ENCODE results near the gene ZBTB40. TPM values are rescaled to one million over a fixed set of nuclear protein-coding genes. Genes with fewer than 3 reads are reported as not detected.

ZBTB40 gene
- total and polyA plus RNA-seq, 10 of the 15 experiments (the other 5 are each of a cell fraction or from before 2014, with no cell fraction given): 1.9 to 14.4 (median 9.0) TPM

GRCh38 chr1:22567994-22568393 is 116.3 kb downstream of the ZBTB40 start:
- FAIRE-seq (no peak), DNase-seq (ENCODE audit: low read depth, low spot score) (no peak), ATAC-seq (no peak)
- Histone ChIP-seq H3K79me2 (ENCODE audit: control insufficient read depth, insufficient read depth, low read length) (no peaks in the 10 kb centered on the region), H3K9ac (ENCODE audit: control insufficient read depth, insufficient read depth, low read length) (no peak overlapping the region), H3K4me3 (no peak overlapping the region), H3K36me3 (ENCODE audit: control insufficient read depth in 2 of 2, insufficient read depth in 2 of 2, low read length in 1 of 2) (no peaks in the 10 kb centered on the region), H3K4me1 (ENCODE audit: control insufficient read depth, insufficient read depth, low read length) (no peaks in the 10 kb centered on the region), H2AFZ (ENCODE audit: control insufficient read depth, low read depth, low read length) (no peak overlapping the region), H3K9me3 (replicated peaks; ENCODE audit: control insufficient read depth, insufficient read depth, low read length) (no peaks in the 10 kb centered on the region), H3K27me3 (replicated peaks in 1 of 2; ENCODE audit: control insufficient read depth in 2 of 2, insufficient read depth in 2 of 2, low read length in 1 of 2) (peaks cover 0 to 3% of the 10 kb centered on the region in 2 experiments; a peak in 2 of 4 replicates), H3K4me2 (ENCODE audit: control insufficient read depth, insufficient read depth) (no peak overlapping the region), H4K20me1 (ENCODE audit: control insufficient read depth, insufficient read depth) (no peaks in the 10 kb centered on the region), H3K27ac (ENCODE audit: control insufficient read depth, insufficient read depth) (no peak overlapping the region)
- CTCF ChIA-PET: no interaction called here
- SMC1A ChIA-PET (ENCODE audit: uncharacterized antibody, unreplicated experiment): no interaction called here
- no peak for TF ChIP-seq ATF3 (IDR thresholded peaks at IDR 0.05; ENCODE audit: borderline replicate concordance, extremely low read depth, low read depth, low read length)
- TF ChIP-seq YBX1 (IDR thresholded peaks at IDR 0.05): no peak
- TF ChIP-seq CHD2 (IDR thresholded peaks at IDR 0.05; ENCODE audit: borderline replicate concordance, low read depth, low read length): no peak
- TF ChIP-seq RFX5 (IDR thresholded peaks at IDR 0.05; ENCODE audit: low read depth, low read length): no peak
- TF ChIP-seq EP300 (IDR thresholded peaks at IDR 0.05; ENCODE audit: borderline replicate concordance in 1 of 2, control insufficient read depth in 1 of 2, low read depth in 2 of 2, low read length in 2 of 2): no peak
- TF ChIP-seq, protein P1, sequence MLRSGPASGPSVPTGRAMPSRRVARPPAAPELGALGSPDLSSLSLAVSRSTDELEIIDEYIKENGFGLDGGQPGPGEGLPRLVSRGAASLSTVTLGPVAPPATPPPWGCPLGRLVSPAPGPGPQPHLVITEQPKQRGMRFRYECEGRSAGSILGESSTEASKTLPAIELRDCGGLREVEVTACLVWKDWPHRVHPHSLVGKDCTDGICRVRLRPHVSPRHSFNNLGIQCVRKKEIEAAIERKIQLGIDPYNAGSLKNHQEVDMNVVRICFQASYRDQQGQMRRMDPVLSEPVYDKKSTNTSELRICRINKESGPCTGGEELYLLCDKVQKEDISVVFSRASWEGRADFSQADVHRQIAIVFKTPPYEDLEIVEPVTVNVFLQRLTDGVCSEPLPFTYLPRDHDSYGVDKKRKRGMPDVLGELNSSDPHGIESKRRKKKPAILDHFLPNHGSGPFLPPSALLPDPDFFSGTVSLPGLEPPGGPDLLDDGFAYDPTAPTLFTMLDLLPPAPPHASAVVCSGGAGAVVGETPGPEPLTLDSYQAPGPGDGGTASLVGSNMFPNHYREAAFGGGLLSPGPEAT (IDR thresholded peaks at IDR 0.05; ENCODE audit: low read depth): no peak
- TF ChIP-seq TARDBP (IDR thresholded peaks at IDR 0.05; ENCODE audit: borderline replicate concordance): no peak
- no peak for TF ChIP-seq EZH2 (IDR thresholded peaks at IDR 0.05; ENCODE audit: borderline replicate concordance, control insufficient read depth, low read depth, low read length)
- TF ChIP-seq, protein P2, sequence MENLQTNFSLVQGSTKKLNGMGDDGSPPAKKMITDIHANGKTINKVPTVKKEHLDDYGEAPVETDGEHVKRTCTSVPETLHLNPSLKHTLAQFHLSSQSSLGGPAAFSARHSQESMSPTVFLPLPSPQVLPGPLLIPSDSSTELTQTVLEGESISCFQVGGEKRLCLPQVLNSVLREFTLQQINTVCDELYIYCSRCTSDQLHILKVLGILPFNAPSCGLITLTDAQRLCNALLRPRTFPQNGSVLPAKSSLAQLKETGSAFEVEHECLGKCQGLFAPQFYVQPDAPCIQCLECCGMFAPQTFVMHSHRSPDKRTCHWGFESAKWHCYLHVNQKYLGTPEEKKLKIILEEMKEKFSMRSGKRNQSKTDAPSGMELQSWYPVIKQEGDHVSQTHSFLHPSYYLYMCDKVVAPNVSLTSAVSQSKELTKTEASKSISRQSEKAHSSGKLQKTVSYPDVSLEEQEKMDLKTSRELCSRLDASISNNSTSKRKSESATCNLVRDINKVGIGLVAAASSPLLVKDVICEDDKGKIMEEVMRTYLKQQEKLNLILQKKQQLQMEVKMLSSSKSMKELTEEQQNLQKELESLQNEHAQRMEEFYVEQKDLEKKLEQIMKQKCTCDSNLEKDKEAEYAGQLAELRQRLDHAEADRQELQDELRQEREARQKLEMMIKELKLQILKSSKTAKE (IDR thresholded peaks at IDR 0.05; ENCODE audit: low read depth, poor library complexity, severe bottlenecking): no peak
- POLR2A ChIA-PET: no interaction called here
- 34% methylated on average over 6 of the region's 6 CpGs for WGBS (ENCODE audit: insufficient coverage, insufficient replicate concordance, low lambda C conversion rate, missing lambda C conversion rate)
- RAD21 ChIA-PET (ENCODE audit: unreplicated experiment): no interaction called here
- in situ Hi-C loops (cut with MboI): no loop called here
- intact Hi-C loops (cut with micrococcal nuclease; ENCODE audit: unreplicated experiment): no loop called here
- no TSS peak for BruUV-seq (replicated peaks)

Data from GM12878 (cell line).